ENCODE results near the gene BTLA.
"Not testable (repeated sequence)": the region's sequence is repeated elsewhere in the genome, so short reads cannot be mapped to it uniquely, and the experiment has no call there.

The BTLA gene

GRCh38 chr3:112437146-112438022, 61.9 kb downstream of the BTLA start:
- DNase-seq: peak; percentile 6

DNA sequence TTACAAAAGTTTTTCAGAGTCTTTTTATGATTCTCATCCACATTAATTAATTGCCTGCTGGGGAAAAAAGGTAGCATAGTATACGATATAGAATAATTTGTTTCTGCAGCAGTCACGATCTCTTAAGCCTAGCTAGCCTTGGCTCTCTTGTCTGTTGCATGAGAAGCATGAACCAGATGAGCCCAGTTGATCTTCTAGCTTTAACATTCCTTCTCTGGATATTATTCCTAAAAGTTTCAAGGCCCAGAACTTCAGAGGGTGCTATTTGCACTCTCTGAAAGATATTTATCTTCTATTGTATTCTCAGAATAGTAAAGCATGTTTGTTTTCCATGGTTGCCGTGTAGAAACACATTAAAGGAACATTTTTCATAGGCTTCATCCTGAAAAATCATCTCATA, 69.3 kb downstream of the BTLA start:
- no peak for DNase-seq

DNA sequence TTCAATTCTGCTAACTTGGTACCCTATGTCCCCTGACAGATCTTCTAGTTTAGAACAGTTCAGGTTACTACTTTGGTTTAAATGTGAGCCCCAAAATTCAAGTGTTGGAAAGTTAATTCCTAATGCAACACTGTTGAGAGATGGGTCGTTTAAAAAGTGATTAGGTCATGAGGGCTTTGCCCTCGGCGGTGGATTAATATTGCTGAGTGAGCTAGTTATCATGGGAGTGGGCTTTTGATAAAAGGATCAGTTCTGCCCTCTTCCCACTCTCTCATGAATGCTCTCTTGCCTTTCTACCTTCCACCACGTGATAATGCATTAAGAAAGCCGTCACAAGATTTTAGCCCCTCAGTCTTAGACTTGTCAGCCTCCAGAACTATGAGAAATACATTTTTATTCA, 72.1 kb downstream of the BTLA start:
- DNase-seq: no peak

GRCh38 chr3:112425858-112426750, 73.2 kb downstream of the BTLA start:
- no peak for DNase-seq

- DNase-seq: no peak
Observed at GRCh38 chr3:112425382-112425781, 73.9 kb downstream of the BTLA start.

DNA sequence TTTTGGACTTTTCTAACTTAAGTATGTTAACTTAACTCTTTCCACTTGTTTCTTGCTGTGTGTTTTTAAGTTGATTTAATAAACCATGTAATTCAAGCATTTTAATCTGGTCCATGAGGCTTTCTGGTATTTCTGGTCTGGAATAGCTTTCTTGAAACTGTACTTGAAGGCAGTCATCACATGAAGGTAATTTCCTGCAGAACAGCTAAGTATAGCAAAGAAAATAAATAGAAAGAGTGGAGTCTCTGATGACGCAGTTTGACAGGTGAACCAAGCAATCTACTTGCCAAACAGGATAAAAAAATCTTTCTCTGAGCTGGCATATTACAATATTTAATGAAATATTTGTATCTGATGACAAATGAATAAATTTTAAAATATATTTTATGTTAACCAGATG, 74.9 kb downstream of the BTLA start:
- no peak for DNase-seq

GRCh38 chr3:112422921-112423320, 76.4 kb downstream of the BTLA start:
- DNase-seq: not testable (repeated sequence)

DNA sequence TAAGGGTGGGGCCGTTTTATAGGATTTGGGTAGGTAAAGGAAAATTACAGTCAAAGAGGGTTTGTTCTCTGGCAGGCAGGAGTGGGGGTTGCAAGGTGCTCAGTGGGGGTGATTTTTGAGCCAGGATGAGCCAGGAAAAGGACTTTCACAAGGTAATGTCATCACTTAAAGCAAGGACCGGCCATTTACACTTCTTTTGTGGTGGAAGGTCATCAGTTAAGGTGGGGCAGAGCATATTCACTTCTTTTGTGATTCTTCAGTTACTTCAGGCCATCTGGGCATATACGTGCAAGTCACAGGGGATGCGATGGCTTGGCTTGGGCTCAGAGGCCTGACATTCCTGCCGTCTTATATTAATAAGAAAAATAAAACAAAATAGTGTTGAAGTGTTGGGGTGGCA, 80.7 kb downstream of the BTLA start:
- DNase-seq: not testable (repeated sequence)

DNA sequence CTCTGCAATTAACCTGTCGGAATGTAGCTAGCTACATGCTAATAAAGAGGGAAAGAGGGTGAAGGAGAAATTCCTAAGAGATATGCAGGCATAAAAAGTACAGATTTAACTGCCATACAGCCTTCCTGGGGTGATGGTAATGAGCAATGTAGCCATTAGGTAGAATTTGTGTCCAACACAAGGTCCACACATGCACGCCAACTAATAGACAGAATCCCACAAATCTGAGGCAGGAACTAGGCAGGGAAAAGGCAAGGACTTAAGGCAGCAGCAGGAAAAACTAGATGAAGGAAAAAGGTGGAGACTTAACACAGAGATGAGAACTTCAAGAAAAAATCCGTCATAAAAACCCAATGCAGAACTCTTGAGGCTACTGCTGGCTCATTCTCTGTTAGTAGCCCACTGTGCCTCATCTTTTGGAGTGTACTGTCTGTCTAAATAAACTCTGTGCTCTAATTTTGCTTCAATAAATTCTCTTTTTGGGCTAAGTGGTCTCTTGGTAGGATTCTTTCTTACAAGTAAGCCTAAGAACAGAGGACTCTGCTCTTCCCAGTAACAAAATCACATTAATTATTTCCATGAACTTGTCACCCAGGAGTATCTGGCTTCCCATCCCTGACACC, 81.5 kb downstream of the BTLA start:
- DNase-seq: no peak

GRCh38 chr3:112416391-112417212, 82.7 kb downstream of the BTLA start:
- DNase-seq: no peak

- no peak for DNase-seq
Observed at GRCh38 chr3:112415390-112415789, 83.9 kb downstream of the BTLA start.

Data from activated naive CD4-positive, alpha-beta T cell treated with Interleukin-2 at 50 U/mL for 16 hours (primary cell).